ENCODE data around the gene ME3. TPM values are rescaled to one million over a fixed set of nuclear protein-coding genes. Genes with fewer than 3 reads are reported as not detected.

The ME3 gene
- total RNA-seq, 1 donor from 2014 or later, result 10.8 TPM

- DNase-seq (ENCODE audit: low spot score), result no peak
- peaks cover 1% of the 10 kb centered on the region for H3K36me3 Mint-ChIP-seq (ENCODE audit: low read depth)
- no peaks in the 10 kb centered on the region for H3K27me3 Mint-ChIP-seq (ENCODE audit: low read depth)
- TF ChIP-seq CTCF (IDR thresholded peaks at IDR 0.05), result no peak
- H3K27ac Mint-ChIP-seq (ENCODE audit: unreplicated experiment), result peak overlapping the region; percentile 19
- H3K4me1 Mint-ChIP-seq (ENCODE audit: low read depth), result peaks cover 36% of the 10 kb centered on the region
- H3K9me3 Mint-ChIP-seq (ENCODE audit: low read depth), result peaks cover 6% of the 10 kb centered on the region
- no peak overlapping the region for H3K4me3 Mint-ChIP-seq (ENCODE audit: unreplicated experiment)
Measured at GRCh38 chr11:86558207-86558606, 114.2 kb downstream of the ME3 start.

- Mint-ChIP-seq H3K27me3 (ENCODE audit: low read depth) (no peaks in the 10 kb centered on the region), H3K4me3 (ENCODE audit: unreplicated experiment) (no peak overlapping the region), H3K36me3 (ENCODE audit: low read depth) (peaks cover 3% of the 10 kb centered on the region), H3K9me3 (ENCODE audit: low read depth) (no peaks in the 10 kb centered on the region), H3K4me1 (ENCODE audit: low read depth) (peaks cover 52% of the 10 kb centered on the region), H3K27ac (ENCODE audit: unreplicated experiment) (no peak overlapping the region)
- TF ChIP-seq CTCF (IDR thresholded peaks at IDR 0.05), result no peak
- DNase-seq (ENCODE audit: low spot score), result no peak
Measured at GRCh38 chr11:86555866-86556265, 116.5 kb downstream of the ME3 start.

- Mint-ChIP-seq H3K4me1 (ENCODE audit: low read depth) (peaks cover 54% of the 10 kb centered on the region), H3K27me3 (ENCODE audit: low read depth) (no peaks in the 10 kb centered on the region), H3K36me3 (ENCODE audit: low read depth) (peaks cover 4% of the 10 kb centered on the region), H3K9me3 (ENCODE audit: low read depth) (no peaks in the 10 kb centered on the region), H3K27ac (ENCODE audit: unreplicated experiment) (no peak overlapping the region), H3K4me3 (ENCODE audit: unreplicated experiment) (no peak overlapping the region)
- TF ChIP-seq CTCF (IDR thresholded peaks at IDR 0.05), result no peak
- no peak for DNase-seq (ENCODE audit: low spot score)
Measured at GRCh38 chr11:86555401-86555800, 117.0 kb downstream of the ME3 start.

GRCh38 chr11:86553265-86553664 is 119.2 kb downstream of the ME3 start:
- peaks cover 4% of the 10 kb centered on the region for H3K36me3 Mint-ChIP-seq (ENCODE audit: low read depth)
- H3K27ac Mint-ChIP-seq (ENCODE audit: unreplicated experiment), result no peak overlapping the region
- H3K4me1 Mint-ChIP-seq (ENCODE audit: low read depth), result peaks cover 48% of the 10 kb centered on the region
- H3K27me3 Mint-ChIP-seq (ENCODE audit: low read depth), result no peaks in the 10 kb centered on the region
- no peak overlapping the region for H3K4me3 Mint-ChIP-seq (ENCODE audit: unreplicated experiment)
- TF ChIP-seq CTCF (IDR thresholded peaks at IDR 0.05), result no peak
- no peaks in the 10 kb centered on the region for H3K9me3 Mint-ChIP-seq (ENCODE audit: low read depth)
- no peak for DNase-seq (ENCODE audit: low spot score)

GRCh38 chr11:86551288-86552092 is 120.9 kb downstream of the ME3 start:
- no peaks in the 10 kb centered on the region for H3K9me3 Mint-ChIP-seq (ENCODE audit: low read depth)
- H3K36me3 Mint-ChIP-seq (ENCODE audit: low read depth), result peaks cover 4% of the 10 kb centered on the region
- H3K27me3 Mint-ChIP-seq (ENCODE audit: low read depth), result no peaks in the 10 kb centered on the region
- H3K4me1 Mint-ChIP-seq (ENCODE audit: low read depth), result peaks cover 47% of the 10 kb centered on the region
- no peak overlapping the region for H3K4me3 Mint-ChIP-seq (ENCODE audit: unreplicated experiment)
- TF ChIP-seq CTCF (IDR thresholded peaks at IDR 0.05), result no peak
- peak overlapping the region; percentile 73 for H3K27ac Mint-ChIP-seq (ENCODE audit: unreplicated experiment)
- no peak for DNase-seq (ENCODE audit: low spot score)

Measured in chondrocyte (in vitro differentiated cells).